Glutamatergic neuron (in vitro differentiated cells): Measurements from ENCODE around the gene GBP1. TPM values are rescaled to one million over a fixed set of nuclear protein-coding genes. Genes with fewer than 3 reads are reported as not detected.

Experiments
- DNase-seq: peaks from one replicate; pipeline ENCODE4 v3.0.0; 2022
- H3K27ac Mint-ChIP-seq: one replicate; pipeline ENCODE4 v1.8.0; 2020; ENCODE audit warnings: mild to moderate bottlenecking, mixed read lengths, inconsistent platforms; ENCODE audit not compliant: unreplicated experiment
- H3K27me3 Mint-ChIP-seq: one replicate; pipeline ENCODE4 v1.8.0; 2020; ENCODE audit warnings: mild to moderate bottlenecking, moderate library complexity, mixed read lengths, inconsistent platforms; ENCODE audit not compliant: unreplicated experiment
- H3K36me3 Mint-ChIP-seq: one replicate; pipeline ENCODE4 v1.8.0; 2020; ENCODE audit warnings: mild to moderate bottlenecking, mixed read lengths, inconsistent platforms; ENCODE audit not compliant: unreplicated experiment
- H3K4me1 Mint-ChIP-seq: one replicate; pipeline ENCODE4 v1.8.0; 2020; ENCODE audit warnings: mild to moderate bottlenecking, low read depth, mixed read lengths, inconsistent platforms; ENCODE audit not compliant: unreplicated experiment
- H3K4me3 Mint-ChIP-seq: one replicate; pipeline ENCODE4 v1.8.0; 2020; ENCODE audit warnings: mild to moderate bottlenecking, mixed read lengths, inconsistent platforms; ENCODE audit not compliant: unreplicated experiment
- H3K9me3 Mint-ChIP-seq: one replicate; pipeline ENCODE4 v1.8.0; 2020; ENCODE audit warnings: mild to moderate bottlenecking, moderate library complexity, mixed read lengths, inconsistent platforms; ENCODE audit not compliant: unreplicated experiment
- total RNA-seq: library from RNA; stranded (reverse); fragmentation: NEBNext Ultra II Directional; extraction: Animal tissue kit (Norgen Biotek cat#: 25700); gene quantifications from one replicate; pipeline ENCODE4 v1.2.1, GENCODE V29; 2021; ENCODE audit not compliant: unreplicated experiment
- TF ChIP-seq, protein P1 (sequence below): fragments of 200-600 bp; sonication (generic); IDR thresholded peaks from one replicate; pipeline ENCODE4 v1.5.0; 2021; ENCODE audit not compliant: partially characterized antibody, unreplicated experiment

The GBP1 gene
- total RNA-seq, 1 donor from 2014 or later = not detected

DNA sequence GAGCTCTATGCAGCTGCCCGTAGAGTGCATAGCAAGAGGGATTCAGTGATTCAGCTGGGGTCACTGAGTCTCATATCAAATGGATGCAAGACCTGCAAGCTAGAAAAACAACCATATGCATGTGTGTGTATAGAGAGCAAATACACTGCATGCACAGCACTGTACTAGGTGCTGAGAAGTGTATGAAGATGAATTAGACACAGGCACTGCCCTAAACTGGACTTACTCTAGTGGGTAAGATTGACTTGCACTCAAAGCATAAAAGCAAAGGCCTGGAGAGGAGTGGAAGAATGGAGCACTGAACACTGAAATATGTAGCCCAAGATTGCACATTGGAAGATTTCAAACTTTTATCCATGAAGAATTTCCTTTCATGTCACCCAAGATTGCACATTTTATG, 5.5 kb upstream of the GBP1 start:
- no peak for DNase-seq
- TF ChIP-seq, protein P1, sequence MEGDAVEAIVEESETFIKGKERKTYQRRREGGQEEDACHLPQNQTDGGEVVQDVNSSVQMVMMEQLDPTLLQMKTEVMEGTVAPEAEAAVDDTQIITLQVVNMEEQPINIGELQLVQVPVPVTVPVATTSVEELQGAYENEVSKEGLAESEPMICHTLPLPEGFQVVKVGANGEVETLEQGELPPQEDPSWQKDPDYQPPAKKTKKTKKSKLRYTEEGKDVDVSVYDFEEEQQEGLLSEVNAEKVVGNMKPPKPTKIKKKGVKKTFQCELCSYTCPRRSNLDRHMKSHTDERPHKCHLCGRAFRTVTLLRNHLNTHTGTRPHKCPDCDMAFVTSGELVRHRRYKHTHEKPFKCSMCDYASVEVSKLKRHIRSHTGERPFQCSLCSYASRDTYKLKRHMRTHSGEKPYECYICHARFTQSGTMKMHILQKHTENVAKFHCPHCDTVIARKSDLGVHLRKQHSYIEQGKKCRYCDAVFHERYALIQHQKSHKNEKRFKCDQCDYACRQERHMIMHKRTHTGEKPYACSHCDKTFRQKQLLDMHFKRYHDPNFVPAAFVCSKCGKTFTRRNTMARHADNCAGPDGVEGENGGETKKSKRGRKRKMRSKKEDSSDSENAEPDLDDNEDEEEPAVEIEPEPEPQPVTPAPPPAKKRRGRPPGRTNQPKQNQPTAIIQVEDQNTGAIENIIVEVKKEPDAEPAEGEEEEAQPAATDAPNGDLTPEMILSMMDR = no peak
- no peak overlapping the region for H3K4me3 Mint-ChIP-seq
- peaks cover 2% of the 10 kb centered on the region for H3K4me1 Mint-ChIP-seq
- H3K27me3 Mint-ChIP-seq = no peaks in the 10 kb centered on the region
- H3K9me3 Mint-ChIP-seq = peaks cover 6% of the 10 kb centered on the region
- no peak overlapping the region for H3K27ac Mint-ChIP-seq
- H3K36me3 Mint-ChIP-seq = no peaks in the 10 kb centered on the region

DNA sequence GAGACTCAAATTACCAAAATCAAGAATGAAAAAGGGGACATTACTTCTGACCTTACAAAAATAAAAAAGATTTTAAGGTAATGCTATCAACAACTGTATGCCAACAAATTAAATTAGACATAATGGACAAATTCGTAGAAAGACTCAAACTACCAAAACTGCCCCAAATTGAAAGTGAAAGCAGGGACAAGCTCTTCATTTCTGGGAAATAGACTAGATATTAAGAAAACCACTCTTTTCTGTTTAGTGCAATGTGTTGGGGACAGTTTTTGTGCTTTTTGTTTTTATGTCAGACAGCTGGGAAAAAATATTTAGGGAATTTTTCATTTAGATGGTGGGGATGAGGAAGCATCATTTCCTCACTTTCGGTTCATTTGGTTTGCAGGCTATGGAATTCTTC, 4.9 kb upstream of the GBP1 start:
- Mint-ChIP-seq H3K4me1 (peaks cover 2% of the 10 kb centered on the region), H3K36me3 (no peaks in the 10 kb centered on the region), H3K27me3 (no peaks in the 10 kb centered on the region), H3K27ac (no peak overlapping the region), H3K9me3 (peaks cover 6% of the 10 kb centered on the region), H3K4me3 (no peak overlapping the region)
- no peak for DNase-seq
- TF ChIP-seq, protein P1 = no peak

DNA sequence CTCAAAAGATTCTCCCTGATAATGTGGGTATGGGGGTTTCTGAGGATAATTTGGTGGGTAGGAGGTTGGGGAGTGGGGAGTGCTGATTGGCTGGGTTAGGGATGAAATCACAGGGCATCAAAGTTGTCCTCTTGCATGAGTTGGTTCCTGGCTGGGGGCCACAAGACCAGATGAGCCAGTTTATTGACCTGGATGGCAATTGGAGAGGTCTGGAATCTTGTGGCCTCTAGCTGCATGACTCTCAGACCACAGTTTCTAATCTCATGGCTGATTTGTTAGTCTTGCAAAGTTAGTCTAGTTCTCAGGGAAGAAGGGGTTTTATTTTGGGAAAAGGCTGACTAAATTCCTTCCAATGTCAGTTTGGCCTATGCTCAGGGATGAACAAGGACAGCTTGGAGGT, 3.3 kb upstream of the GBP1 start:
- DNase-seq = no peak
- TF ChIP-seq, protein P1 = no peak
- no peaks in the 10 kb centered on the region for H3K27me3 Mint-ChIP-seq
- H3K9me3 Mint-ChIP-seq = peaks cover 4% of the 10 kb centered on the region
- H3K4me1 Mint-ChIP-seq = peaks cover 2% of the 10 kb centered on the region
- no peak overlapping the region for H3K27ac Mint-ChIP-seq
- H3K4me3 Mint-ChIP-seq = no peak overlapping the region
- no peaks in the 10 kb centered on the region for H3K36me3 Mint-ChIP-seq

DNA sequence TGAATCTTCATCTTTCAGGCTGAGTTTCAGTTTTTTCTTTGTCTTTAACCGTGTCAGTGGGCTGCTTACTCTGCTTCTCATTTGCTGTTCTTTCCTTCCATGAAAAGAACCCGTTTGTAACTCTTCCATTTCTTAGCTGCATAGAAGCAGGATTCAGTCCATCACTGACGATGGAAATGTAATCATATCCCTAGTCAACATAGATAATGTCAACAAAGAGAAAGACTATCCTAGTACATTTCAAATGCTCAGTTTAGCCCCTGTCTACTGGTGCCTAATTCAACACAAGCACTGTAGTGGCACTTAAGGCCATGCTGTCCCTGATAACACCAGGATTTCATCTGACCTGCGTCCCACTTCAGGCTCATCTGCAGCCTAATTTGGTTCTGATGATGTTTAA, 376 bp downstream of the GBP1 start:
- H3K36me3 Mint-ChIP-seq = no peaks in the 10 kb centered on the region
- H3K27ac Mint-ChIP-seq = no peak overlapping the region
- TF ChIP-seq, protein P1 = no peak
- H3K4me1 Mint-ChIP-seq = peaks cover 2% of the 10 kb centered on the region
- no peak for DNase-seq
- H3K27me3 Mint-ChIP-seq = no peaks in the 10 kb centered on the region
- no peaks in the 10 kb centered on the region for H3K9me3 Mint-ChIP-seq
- no peak overlapping the region for H3K4me3 Mint-ChIP-seq

DNA sequence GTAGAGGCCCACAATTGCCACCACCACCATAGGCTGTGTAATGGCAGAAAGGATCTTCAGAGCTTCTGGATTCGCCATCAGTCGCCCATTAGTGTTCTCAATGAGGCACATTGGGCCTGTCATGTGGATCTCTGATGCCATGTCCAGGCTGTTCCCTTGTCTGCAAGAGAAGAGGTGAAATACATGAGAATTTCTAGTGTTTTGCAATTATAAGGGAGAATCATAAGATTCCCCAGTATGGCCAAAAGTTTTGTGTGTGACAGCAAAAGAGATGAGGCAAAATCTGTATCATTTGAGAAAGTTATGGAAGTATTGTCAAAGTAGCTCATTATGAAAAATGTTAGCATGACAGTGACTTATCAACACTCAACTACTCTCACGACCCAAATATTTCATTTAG, 1.9 kb downstream of the GBP1 start:
- TF ChIP-seq, protein P1 = no peak
- DNase-seq = no peak
- Mint-ChIP-seq H3K4me1 (no peaks in the 10 kb centered on the region), H3K36me3 (no peaks in the 10 kb centered on the region), H3K27ac (no peak overlapping the region), H3K9me3 (no peaks in the 10 kb centered on the region), H3K27me3 (no peaks in the 10 kb centered on the region), H3K4me3 (no peak overlapping the region)
